HUES64 (cell line): ENCODE measurements around the gene ADGRG7.

Experiments
- H3K27ac ChIP-seq: 2 replicates; pipeline ENCODE4 v1.7.0; 2013; ENCODE audit warnings: low read depth, low read length, inconsistent platforms
- H3K27me3 ChIP-seq: 2 replicates; pipeline ENCODE4 v1.6.1; 2013; ENCODE audit warnings: mild to moderate bottlenecking, low read length; ENCODE audit not compliant: insufficient read depth
- H3K36me3 ChIP-seq: 2 replicates; pipeline ENCODE4 v1.6.1; 2013; ENCODE audit warnings: mild to moderate bottlenecking, low read length; ENCODE audit not compliant: insufficient read depth
- H3K4me1 ChIP-seq: 2 replicates; pipeline ENCODE4 v1.6.1; 2013; ENCODE audit warnings: mild to moderate bottlenecking, low read length, moderate library complexity; ENCODE audit not compliant: insufficient read depth
- H3K4me3 ChIP-seq: 2 replicates; pipeline ENCODE4 v1.5.1; 2013; ENCODE audit warnings: mild to moderate bottlenecking, low read length, moderate library complexity
- H3K9ac ChIP-seq: 2 replicates; pipeline ENCODE4 v1.6.1; 2013; ENCODE audit warnings: mild to moderate bottlenecking, low read depth, low read length
- H3K9me3 ChIP-seq: 2 replicates; pipeline ENCODE4 v1.6.1; 2013; ENCODE audit warnings: low read depth, low read length; ENCODE audit not compliant: insufficient read depth
- WGBS: fragments of 150-250, 120-280 bp; methylation state at CpG from one replicate; pipeline ENCODE4 v1.1.7; 2013; ENCODE audit warnings: missing lambda C conversion rate; 5-methylcytosine and 5-hydroxymethylcytosine counted together

Gene ADGRG7

DNA sequence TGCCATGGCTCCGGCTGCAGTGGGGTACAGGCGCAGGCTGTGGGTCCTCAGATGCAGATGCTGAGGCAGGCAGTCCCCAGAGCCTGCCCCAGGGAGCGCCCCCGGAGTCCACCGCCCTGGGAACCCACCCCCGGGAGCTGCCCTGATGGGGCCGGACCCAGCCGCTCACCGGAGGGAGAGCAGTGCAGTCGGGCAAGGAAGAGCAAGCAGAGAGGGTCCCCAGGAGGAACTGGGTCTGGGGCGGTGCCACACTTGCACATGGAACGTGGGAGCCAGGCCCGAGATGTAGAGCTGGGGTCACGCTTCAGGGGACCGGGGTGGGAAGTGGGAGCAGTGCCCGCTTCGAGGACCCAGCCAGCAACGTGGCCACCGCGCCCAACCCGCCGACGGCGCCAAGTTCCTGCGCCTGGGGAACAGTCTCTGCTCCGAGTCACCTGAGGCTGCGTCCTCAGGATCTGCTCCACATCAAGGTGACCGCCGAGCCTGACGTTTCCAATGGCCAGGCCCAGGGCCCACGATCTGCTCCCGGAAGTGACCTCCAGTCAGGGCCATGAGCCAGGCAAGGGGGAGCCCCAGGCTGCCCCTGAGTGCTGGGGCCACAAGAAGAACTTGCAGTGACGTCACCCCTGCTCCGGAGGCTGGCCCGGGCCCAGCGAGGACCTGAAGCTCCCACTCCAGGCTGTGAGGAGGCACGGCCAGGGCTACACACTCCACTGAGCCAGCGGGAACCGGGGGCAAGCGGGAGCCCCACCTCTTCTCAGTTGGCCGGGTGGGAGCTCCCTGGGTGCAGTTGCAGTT, 72.9 kb downstream of the ADGRG7 start:
- whole genome bisulfite sequencing, result 94% methylated on average over 41 of the region's 41 CpGs
- Histone ChIP-seq H3K4me3 (no peak overlapping the region), H3K9me3 (no peaks in the 10 kb centered on the region), H3K9ac (no peak overlapping the region), H3K27me3 (no peaks in the 10 kb centered on the region), H3K4me1 (no peaks in the 10 kb centered on the region), H3K36me3 (no peaks in the 10 kb centered on the region), H3K27ac (no peak overlapping the region)

DNA sequence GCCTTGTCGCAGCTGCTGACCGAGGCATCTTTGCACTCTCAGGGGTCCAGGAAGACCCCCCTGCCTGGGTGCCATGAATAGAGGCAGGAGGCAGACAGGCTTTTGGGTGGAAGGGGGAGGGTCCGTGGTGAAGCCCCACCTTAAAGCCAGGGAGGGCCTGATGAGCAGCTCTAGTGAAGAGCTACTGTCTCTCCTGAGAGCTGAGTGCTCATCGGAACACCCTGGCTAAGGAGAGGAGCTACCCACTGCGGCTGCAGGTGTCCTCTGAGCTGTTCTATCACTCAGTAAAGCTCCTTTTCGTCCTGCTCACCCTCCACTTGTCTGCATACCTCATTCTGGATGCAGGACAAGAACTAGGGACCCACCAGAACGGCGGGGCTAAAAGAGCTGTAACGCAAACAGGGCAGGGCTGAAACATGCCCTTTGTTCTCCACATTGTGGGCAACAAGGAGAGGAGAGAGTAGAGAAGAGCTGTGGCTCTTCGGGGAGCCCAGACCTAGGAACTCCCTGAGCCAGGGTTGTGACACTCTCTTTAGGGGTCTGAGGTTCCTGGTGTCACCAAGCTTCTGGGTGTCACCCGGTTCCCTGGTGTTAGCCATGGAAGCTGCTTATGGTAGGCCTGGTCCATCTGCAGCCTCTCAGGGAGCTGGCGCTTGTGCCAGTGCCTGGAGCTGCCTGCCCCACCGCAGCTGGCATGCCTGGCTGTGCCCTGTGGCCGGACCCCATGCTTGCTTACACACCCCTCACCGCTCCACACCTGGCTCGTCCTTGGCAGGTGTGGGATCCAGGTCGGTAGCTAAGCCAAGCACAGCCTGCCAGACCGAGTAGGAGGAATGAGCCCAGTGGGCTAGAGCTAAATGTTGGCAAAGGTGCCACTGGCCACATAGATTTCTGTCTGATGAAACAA, 73.7 kb downstream of the ADGRG7 start:
- H3K9ac ChIP-seq, result no peak overlapping the region

DNA sequence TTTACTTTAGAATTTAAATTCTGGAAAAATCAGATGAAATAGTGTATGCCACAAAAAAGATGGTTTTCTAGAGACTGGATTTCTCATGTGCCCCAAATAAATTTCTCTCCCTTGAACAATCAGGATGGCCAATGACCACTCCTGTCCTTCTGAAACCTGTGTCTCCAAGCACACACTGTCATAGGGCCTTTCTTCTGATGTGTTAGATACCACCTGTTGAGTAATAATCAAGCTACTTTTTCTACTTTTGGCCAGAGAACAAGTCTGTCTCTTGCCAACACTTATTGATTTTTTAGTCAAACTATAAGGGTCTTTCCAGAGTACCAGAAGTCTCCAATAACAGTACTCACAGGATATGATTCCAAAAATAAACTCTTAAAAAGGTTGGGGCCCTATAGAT, 83.8 kb downstream of the ADGRG7 start:
- H3K36me3 ChIP-seq, result no peaks in the 10 kb centered on the region
- H3K4me1 ChIP-seq, result no peaks in the 10 kb centered on the region
- H3K27ac ChIP-seq, result no peak overlapping the region
- H3K27me3 ChIP-seq, result no peaks in the 10 kb centered on the region
- no peak overlapping the region for H3K9ac ChIP-seq
- H3K4me3 ChIP-seq, result no peak overlapping the region
- no peaks in the 10 kb centered on the region for H3K9me3 ChIP-seq

More for the DNA sequence above, 73.7 kb downstream of the ADGRG7 start:
- H3K36me3 ChIP-seq, result no peaks in the 10 kb centered on the region
- H3K9me3 ChIP-seq, result no peaks in the 10 kb centered on the region
- H3K4me1 ChIP-seq, result no peaks in the 10 kb centered on the region
- 88% methylated on average over 18 of the region's 18 CpGs for WGBS
- no peak overlapping the region for H3K4me3 ChIP-seq
- H3K27ac ChIP-seq, result no peak overlapping the region
- H3K27me3 ChIP-seq, result no peaks in the 10 kb centered on the region

DNA sequence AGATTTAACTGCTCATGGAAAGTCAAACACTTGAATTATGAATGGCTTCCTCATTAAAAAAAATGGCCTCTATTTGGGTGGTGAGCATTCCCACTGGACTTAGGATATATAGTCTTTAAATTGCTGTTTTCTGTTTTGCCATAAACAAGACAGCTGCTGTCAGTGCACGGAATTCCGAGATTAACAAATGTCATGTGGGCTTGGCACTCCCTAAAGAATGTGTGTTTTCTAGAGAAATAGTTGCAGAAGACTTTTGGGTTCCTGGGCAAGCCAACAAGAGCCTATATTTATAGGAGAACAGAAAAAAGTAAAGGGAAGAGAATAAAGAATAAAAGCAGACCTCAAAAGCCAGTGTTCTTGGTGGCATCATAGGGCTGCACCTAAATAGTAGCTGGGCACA, 86.3 kb downstream of the ADGRG7 start:
- H3K27ac ChIP-seq, result no peak overlapping the region
- H3K9me3 ChIP-seq, result no peaks in the 10 kb centered on the region
- H3K36me3 ChIP-seq, result no peaks in the 10 kb centered on the region
- no peak overlapping the region for H3K4me3 ChIP-seq
- 87% methylated on average over 2 of the region's 2 CpGs for WGBS
- peaks cover 7% of the 10 kb centered on the region; the same call in 1 of the 2 replicates for H3K27me3 ChIP-seq
- no peaks in the 10 kb centered on the region for H3K4me1 ChIP-seq
- H3K9ac ChIP-seq, result no peak overlapping the region

DNA sequence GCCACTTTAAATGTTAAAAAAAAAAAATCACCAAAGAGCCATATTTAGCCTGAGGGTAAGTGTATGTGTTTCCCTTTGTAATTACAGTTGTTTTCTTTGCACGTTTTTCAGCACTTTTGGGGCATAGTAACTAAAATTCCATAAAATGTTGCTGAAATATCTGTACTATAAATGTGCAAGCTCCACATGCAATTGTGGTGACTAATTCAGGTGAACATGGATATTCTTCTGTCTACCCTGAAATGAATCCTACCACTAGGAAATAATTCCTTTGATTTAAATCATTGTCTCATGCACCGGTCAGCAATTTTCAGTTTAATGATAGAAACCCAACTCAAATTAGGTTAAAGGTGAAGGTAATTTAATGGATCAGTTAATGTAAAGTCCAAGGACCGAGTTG, 86.8 kb downstream of the ADGRG7 start:
- Histone ChIP-seq H3K27me3 (peaks cover 9% of the 10 kb centered on the region; the same call in 1 of the 2 replicates), H3K9ac (no peak overlapping the region), H3K4me3 (no peak overlapping the region), H3K27ac (no peak overlapping the region), H3K4me1 (no peaks in the 10 kb centered on the region), H3K36me3 (no peaks in the 10 kb centered on the region), H3K9me3 (no peaks in the 10 kb centered on the region)
- WGBS, result 81% methylated on average over 3 of the region's 3 CpGs

DNA sequence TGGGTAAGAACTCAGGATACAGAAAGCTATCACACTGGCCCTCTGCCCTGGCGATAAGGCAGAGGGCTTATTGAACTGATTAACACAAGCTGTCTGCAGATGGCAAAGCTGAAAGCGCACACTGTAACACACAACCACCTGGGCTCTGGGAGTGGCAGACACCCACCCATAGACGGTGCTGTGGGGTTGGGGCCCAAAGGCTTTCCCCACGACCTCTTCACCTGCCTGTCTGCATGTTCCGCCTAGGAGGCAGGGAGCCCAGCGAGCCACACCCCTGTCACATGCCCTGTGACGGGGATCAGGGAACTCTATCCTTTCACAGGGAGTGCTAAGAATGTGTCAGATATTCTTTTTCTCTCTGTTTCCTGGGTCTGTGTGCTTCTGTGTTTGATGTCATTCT, 87.8 kb downstream of the ADGRG7 start:
- H3K9ac ChIP-seq, result no peak overlapping the region
- WGBS, result 87% methylated on average over 7 of the region's 7 CpGs
- H3K27ac ChIP-seq, result no peak overlapping the region
- H3K4me3 ChIP-seq, result no peak overlapping the region
- H3K36me3 ChIP-seq, result no peaks in the 10 kb centered on the region
- H3K27me3 ChIP-seq, result peaks cover 9% of the 10 kb centered on the region; the same call in 1 of the 2 replicates
- H3K4me1 ChIP-seq, result no peaks in the 10 kb centered on the region
- H3K9me3 ChIP-seq, result no peaks in the 10 kb centered on the region

DNA sequence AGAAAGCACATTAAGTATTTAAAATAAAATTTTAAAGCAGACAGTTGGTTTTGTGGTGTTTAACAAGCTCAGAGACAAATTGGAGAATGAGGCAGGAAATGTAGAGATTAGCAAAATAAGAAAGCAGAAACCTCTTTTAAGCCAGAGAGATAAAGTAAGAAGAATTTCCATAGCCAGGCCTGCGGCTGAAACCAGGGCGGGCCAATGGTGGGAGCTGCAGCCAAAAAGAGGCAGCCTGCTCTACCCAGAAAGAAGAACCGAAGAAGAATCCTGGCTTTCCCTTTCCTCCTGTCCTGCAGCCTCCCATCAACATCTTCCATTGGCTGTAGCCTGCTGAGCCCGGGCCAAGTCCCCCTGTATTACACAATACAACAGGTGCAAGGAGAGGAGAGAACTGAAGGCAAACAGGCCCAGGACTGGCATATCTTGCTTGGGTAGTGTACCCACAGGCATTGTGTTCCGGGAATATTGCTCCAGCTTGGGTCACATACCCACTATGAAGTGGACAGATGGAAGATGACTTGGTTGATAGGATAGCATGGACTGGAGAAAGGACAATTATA, 88.4 kb downstream of the ADGRG7 start:
- Histone ChIP-seq H3K9ac (no peak overlapping the region), H3K4me1 (no peaks in the 10 kb centered on the region), H3K27ac (no peak overlapping the region), H3K4me3 (no peak overlapping the region), H3K27me3 (peaks cover 9% of the 10 kb centered on the region; the same call in 1 of the 2 replicates), H3K9me3 (no peaks in the 10 kb centered on the region), H3K36me3 (no peaks in the 10 kb centered on the region)
- WGBS, result 92% methylated on average over 5 of the region's 5 CpGs

DNA sequence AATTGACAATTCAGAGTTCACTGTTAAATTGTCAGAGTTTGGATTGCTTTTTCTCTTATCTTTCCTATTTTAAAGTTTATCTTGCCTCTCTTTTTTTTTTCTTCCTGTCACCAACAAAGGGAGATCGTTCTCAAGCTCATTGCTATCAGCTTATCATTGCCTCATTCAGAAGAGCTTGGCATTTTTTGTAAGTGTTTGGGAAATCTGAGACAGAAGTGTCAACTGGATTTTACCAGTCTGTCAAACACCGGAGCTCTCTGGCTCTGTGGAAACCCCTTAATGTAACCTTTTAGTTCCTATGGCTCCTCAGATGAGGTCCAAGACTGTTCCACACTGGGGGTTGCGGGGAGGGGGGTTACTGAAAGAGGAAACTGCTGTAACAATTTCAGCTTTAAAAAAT, 89.3 kb downstream of the ADGRG7 start:
- peaks cover 12% of the 10 kb centered on the region; the same call in 1 of the 2 replicates for H3K27me3 ChIP-seq
- no peaks in the 10 kb centered on the region for H3K4me1 ChIP-seq
- no peak overlapping the region for H3K9ac ChIP-seq
- 75% methylated on average over 2 of the region's 3 CpGs for WGBS
- no peaks in the 10 kb centered on the region for H3K9me3 ChIP-seq
- no peak overlapping the region for H3K27ac ChIP-seq
- no peak overlapping the region for H3K4me3 ChIP-seq
- no peaks in the 10 kb centered on the region for H3K36me3 ChIP-seq

DNA sequence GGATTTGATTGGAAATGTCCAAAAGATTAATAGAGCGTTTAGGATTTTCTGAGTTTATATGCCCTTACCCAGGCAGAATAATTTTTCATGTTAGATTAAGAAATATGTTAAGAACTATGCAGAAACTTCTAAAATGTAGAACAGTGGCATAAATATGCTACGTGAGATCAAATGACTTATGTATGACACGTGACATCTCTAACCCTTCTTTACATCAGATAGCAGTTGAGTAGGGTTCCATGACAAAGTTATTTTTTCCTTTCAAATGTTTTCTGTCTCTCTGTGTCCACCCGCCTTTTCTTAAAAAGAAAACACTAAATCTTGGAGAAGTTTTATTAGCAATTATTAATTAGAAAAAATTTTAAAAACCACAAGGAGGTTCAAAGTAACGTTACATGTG, 91.3 kb downstream of the ADGRG7 start:
- H3K36me3 ChIP-seq, result no peaks in the 10 kb centered on the region
- H3K27ac ChIP-seq, result no peak overlapping the region
- 93% methylated on average over 3 of the region's 5 CpGs for WGBS
- peaks cover 32% of the 10 kb centered on the region for H3K27me3 ChIP-seq
- no peak overlapping the region for H3K4me3 ChIP-seq
- H3K4me1 ChIP-seq, result no peaks in the 10 kb centered on the region
- no peaks in the 10 kb centered on the region for H3K9me3 ChIP-seq
- H3K9ac ChIP-seq, result no peak overlapping the region

DNA sequence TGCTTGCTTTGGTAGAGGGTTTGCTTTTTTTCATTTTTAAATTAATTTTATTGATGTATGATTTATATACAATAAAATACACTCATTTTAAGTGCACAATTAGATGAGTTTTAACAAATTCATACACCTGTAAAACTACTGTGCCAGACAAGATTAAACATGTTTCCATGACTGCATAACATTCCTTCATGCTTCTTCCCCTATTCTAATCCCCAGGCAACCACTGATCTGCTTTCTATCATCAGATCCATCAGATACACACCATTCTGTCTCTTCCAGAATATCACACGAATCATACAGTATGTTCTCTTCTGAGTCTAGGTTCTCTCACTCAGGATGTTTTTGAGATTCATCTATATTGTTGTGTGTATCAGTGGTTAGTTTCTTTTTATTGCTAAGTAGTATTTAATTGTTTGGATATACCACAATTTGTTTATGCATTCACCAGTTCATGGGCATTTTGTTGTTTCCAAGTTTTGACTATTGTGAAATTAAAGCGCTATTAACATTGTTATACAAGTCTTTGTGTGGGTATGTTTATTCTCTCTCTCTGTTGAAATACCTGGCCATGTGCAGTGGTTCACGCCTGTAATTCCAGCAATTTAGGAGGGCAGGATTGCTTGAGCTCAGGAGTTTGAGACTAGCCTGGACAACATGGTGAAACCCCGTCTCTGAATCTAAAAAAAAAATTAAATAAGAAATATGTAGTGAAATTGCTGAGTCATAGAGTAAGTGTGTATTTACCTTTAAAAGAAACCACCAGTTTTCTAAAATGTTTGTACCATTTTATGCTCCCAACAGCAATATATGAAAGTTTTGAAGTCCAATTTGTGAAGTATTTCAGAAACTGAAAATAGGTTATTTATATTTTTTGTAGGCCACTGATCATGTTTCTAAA, 92.9 kb downstream of the ADGRG7 start:
- Histone ChIP-seq H3K9me3 (no peaks in the 10 kb centered on the region), H3K4me1 (no peaks in the 10 kb centered on the region), H3K9ac (no peak overlapping the region), H3K4me3 (no peak overlapping the region), H3K36me3 (no peaks in the 10 kb centered on the region), H3K27ac (no peak overlapping the region), H3K27me3 (peaks cover 48% of the 10 kb centered on the region)
- 91% methylated on average over 3 of the region's 4 CpGs for WGBS
